Gastrocnemius medialis (tissue), 4 donors: ENCODE results near the gene XYLT1. TPM values are rescaled to one million over a fixed set of nuclear protein-coding genes. Genes with fewer than 3 reads are reported as not detected.

Source experiments
- ATAC-seq, 2 donors: fragments of 150-250 bp; one replicate each; pipeline ENCODE4 v1.9.1; 2016
- DNase-seq, 2 donors: peaks; one replicate each; pipeline ENCODE4 v3.0.0-alpha.2; 2019
- H3K27ac ChIP-seq, 4 donors: fragments of 200-600 bp; sonication (generic); 1 replicate in 1 of 4; 2 replicates in 3 of 4; pipeline ENCODE4 v1.5.1; 2016 to 2018; ENCODE audit warnings: mild to moderate bottlenecking in 2 of 4, moderate library complexity in 1 of 4
- H3K27me3 ChIP-seq, 3 donors: fragments of 200-600 bp; sonication (generic) in 2 of 3; 1 replicate in 1 of 3; 2 replicates in 2 of 3; pipeline versions ENCODE4 v1.5.1 to v1.6.0; 2016 to 2019; ENCODE audit warnings: mild to moderate bottlenecking in 1 of 3, moderate library complexity in 1 of 3
- H3K36me3 ChIP-seq, 2 donors: fragments of 200-600 bp; sonication (generic) in 1 of 2; one replicate each; pipeline ENCODE4 v1.5.1; 2017 to 2018
- H3K4me1 ChIP-seq, 2 donors: fragments of 200-600 bp; sonication (generic) in 1 of 2; one replicate each; pipeline ENCODE4 v1.5.1; 2016 to 2017; ENCODE audit warnings: mild to moderate bottlenecking in 2 of 2
- H3K4me3 ChIP-seq, 4 donors: fragments of 200-600 bp; sonication (generic) in 3 of 4; 1 replicate in 1 of 4; 2 replicates in 3 of 4; pipeline ENCODE4 v1.5.1; 2016 to 2019; ENCODE audit warnings: mild to moderate bottlenecking in 2 of 4
- H3K9me3 ChIP-seq, 3 donors: fragments of 200-600 bp; sonication (generic) in 2 of 3; 1 replicate in 1 of 3; 2 replicates in 2 of 3; pipeline ENCODE4 v1.5.1; 2016 to 2019
- CTCF ChIP-seq, 5 experiments: fragments of 450-650 bp in 3 of 5; fragments of 200-600 bp in 2 of 5; sonication (generic) in 2 of 5; IDR thresholded peaks in 4 of 5; conservative IDR thresholded peaks in 1 of 5; 1 replicate in 4 of 5; 2 replicates in 1 of 5; pipeline ENCODE4 v1.5.1; 2016 to 2019; ENCODE audit warnings: antibody characterized with exemption in 5 of 5, mild to moderate bottlenecking in 3 of 5, moderate library complexity in 3 of 5
- POLR2A ChIP-seq, 2 donors: fragments of 450-650 bp; IDR thresholded peaks; one replicate each; pipeline ENCODE4 v1.6.1; 2017; ENCODE audit warnings: antibody characterized with exemption in 2 of 2, mild to moderate bottlenecking in 2 of 2, moderate library complexity in 2 of 2
- in situ Hi-C, 4 donors: fragments of 200-750 bp; cut with MboI; loops; one replicate each; pipeline versions ENCODE4 v1.15.0 to v1.8.0; 2017; ENCODE audit warnings: low sequenced_read_pairs in 4 of 4
- intact Hi-C: fragments of 100-400 bp; cut with DNase I; formaldehyde crosslinking; loops from one replicate; pipeline ENCODE4 v1.15.1; 2023; ENCODE audit warnings: low total_unique reads
- total RNA-seq, 4 donors: library from RNA; depleted of rRNA; stranded (reverse); fragments of >200 nt; gene quantifications; one replicate each; pipeline versions ENCODE4 v1.1.0 to v1.2.3, GENCODE V29; 2016

Gene XYLT1
- total RNA-seq, 4 donors from 2014 or later, result 0.87 to 7.9 (median 1.4) TPM

- no peak overlapping the region for H3K27ac ChIP-seq
- in situ Hi-C loops, result no loop called here
- H3K4me3 ChIP-seq, result no peak overlapping the region
- H3K36me3 ChIP-seq, result no peaks in the 10 kb centered on the region
- ATAC-seq, result no peak
- intact Hi-C loops, result no loop called here
- DNase-seq, result no peak
- no peaks in the 10 kb centered on the region for H3K27me3 ChIP-seq
- H3K9me3 ChIP-seq, result no peaks in the 10 kb centered on the region
- H3K4me1 ChIP-seq, result no peaks in the 10 kb centered on the region
- TF ChIP-seq POLR2A (IDR thresholded peaks at IDR 0.05) (no peak), CTCF (IDR thresholded peaks at IDR 0.05 in 4 of 5, conservative IDR thresholded peaks at IDR 0.05 in 1 of 5) (no peak)
These were observed 327.0 kb downstream of the XYLT1 start for GRCh38 chr16:17143546-17144419.

DNA sequence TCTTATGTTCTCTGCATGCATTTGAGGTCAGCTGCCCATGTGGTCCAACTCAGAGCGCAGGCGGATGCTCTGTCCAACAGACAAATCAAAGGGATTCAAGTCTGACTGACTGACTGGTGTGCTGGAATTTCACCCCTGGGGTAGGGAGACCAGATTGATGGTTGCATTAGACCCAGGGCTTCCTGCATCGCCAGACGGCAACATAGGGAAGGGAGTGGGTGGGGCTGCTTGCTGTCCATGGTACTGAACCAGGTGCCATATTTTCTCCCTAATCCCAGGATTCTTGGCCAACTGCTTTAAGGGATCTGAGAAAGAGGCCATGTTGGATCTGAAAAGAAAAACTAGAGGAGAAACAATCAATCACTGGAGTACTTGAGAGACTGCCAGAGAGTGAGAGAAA is 332.0 kb downstream of the XYLT1 start:
- TF ChIP-seq CTCF (IDR thresholded peaks at IDR 0.05 in 4 of 5, conservative IDR thresholded peaks at IDR 0.05 in 1 of 5), result no peak
- TF ChIP-seq POLR2A (IDR thresholded peaks at IDR 0.05), result no peak
- H3K4me3 ChIP-seq, result no peak overlapping the region
- H3K27ac ChIP-seq, result no peak overlapping the region
- no peaks in the 10 kb centered on the region for H3K4me1 ChIP-seq
- ATAC-seq (no peak), DNase-seq (no peak)
- in situ Hi-C loops (no loop called here), intact Hi-C loops (no loop called here)
- no peaks in the 10 kb centered on the region for H3K36me3 ChIP-seq
- H3K9me3 ChIP-seq, result no peaks in the 10 kb centered on the region
- no peaks in the 10 kb centered on the region for H3K27me3 ChIP-seq

DNA sequence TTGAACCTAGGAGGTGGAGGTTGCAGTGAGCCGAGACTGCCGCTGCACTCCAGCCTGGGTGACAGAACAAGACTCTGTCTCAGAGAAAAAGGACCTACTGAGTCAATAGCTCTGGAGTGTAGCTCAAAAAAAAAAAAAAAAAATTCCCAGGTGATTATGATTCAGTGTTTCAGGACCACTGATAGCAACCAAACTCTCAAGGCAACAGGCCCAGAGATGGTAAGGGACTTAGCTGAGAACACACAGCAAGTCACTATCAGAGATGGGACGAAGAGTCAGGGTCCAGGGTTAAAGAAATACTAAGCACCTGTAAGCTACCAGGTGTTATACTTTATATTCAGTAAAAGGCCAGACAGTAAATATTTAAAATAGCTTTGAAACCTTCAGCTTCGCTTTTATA is 335.3 kb downstream of the XYLT1 start:
- DNase-seq, result no peak
- intact Hi-C loops, result no loop called here
- no peaks in the 10 kb centered on the region for H3K27me3 ChIP-seq
- no peak for ATAC-seq
- no peaks in the 10 kb centered on the region for H3K9me3 ChIP-seq
- no peaks in the 10 kb centered on the region for H3K36me3 ChIP-seq
- TF ChIP-seq POLR2A (IDR thresholded peaks at IDR 0.05) (no peak), CTCF (IDR thresholded peaks at IDR 0.05 in 4 of 5, conservative IDR thresholded peaks at IDR 0.05 in 1 of 5) (no peak)
- in situ Hi-C loops, result no loop called here
- H3K4me1 ChIP-seq, result no peaks in the 10 kb centered on the region
- no peak overlapping the region for H3K27ac ChIP-seq
- no peak overlapping the region for H3K4me3 ChIP-seq

- ATAC-seq (no peak), DNase-seq (no peak)
- no peaks in the 10 kb centered on the region for H3K9me3 ChIP-seq
- H3K4me1 ChIP-seq, result no peaks in the 10 kb centered on the region
- H3K4me3 ChIP-seq, result no peak overlapping the region
- no peaks in the 10 kb centered on the region for H3K36me3 ChIP-seq
- in situ Hi-C loops (no loop called here), intact Hi-C loops (no loop called here)
- H3K27me3 ChIP-seq, result no peaks in the 10 kb centered on the region
- no peak for TF ChIP-seq POLR2A (IDR thresholded peaks at IDR 0.05)
- no peak for TF ChIP-seq CTCF (IDR thresholded peaks at IDR 0.05 in 4 of 5, conservative IDR thresholded peaks at IDR 0.05 in 1 of 5)
- H3K27ac ChIP-seq, result no peak overlapping the region
These were observed 336.2 kb downstream of the XYLT1 start for GRCh38 chr16:17134586-17134985.
